NCI-H1417 (cell line): ENCODE data around the gene MAPK1.
"Not testable (repeated sequence)": the region's sequence is repeated elsewhere in the genome, so short reads cannot be mapped to it uniquely, and the experiment has no call there.

ENCODE experiments used
- DNase-seq, 3 experiments: peaks; one replicate each; lab custom pipeline; 2025; lab: John Stamatoyannopoulos, UW

The MAPK1 gene

GRCh38 chr22:21845558-21846453 is 21.6 kb downstream of the MAPK1 start:
- no peak for DNase-seq

DNA sequence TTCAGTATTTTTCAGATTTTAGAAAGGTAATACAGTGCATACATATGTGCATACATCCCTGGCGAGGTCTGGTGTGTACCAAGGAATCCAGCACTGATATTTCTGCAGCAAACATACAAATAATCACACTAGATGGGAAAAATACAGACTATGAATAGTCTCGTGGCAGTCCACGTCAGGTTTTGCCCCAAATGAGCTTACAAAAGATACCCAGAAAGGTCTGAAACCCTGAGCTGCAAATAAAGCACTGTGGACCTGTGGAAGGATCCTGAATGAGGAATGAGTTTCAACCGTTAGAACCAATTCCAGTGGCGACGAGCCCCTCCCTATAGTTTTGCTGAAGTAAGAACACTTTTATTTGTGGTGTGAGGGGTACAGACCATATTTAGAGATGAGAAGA is 24.5 kb downstream of the MAPK1 start:
- DNase-seq: no peak

- no peak for DNase-seq
These were observed 26.0 kb downstream of the MAPK1 start for GRCh38 chr22:21841422-21841821.

DNA sequence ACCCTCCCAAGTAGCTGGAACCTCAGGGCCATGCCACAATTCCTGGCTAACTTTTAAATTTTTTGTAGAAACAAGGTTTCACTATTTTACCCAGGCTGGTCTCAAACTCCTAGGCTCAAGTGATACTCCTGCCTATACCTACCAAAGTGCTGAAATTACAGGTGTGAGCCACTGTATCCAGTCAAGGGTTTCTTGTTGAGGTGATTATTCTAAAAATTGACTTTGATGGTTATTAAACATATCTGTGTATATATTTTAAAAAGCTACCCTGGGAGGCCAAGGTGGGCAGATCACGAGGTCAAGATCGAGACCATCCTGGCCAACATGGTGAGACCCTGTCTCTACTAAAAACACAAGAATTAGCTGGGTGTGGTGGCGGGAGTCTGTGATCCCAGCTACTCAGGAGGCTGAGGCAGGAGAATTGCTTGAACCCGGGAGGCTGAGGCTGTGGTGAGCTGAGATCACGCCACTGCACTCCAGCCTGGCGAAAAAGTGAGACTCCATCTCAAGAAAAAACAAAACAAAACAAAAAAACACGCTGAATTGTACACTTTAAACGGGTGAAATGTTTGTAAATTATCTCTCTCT is 27.1 kb downstream of the MAPK1 start:
- no peak for DNase-seq

DNA sequence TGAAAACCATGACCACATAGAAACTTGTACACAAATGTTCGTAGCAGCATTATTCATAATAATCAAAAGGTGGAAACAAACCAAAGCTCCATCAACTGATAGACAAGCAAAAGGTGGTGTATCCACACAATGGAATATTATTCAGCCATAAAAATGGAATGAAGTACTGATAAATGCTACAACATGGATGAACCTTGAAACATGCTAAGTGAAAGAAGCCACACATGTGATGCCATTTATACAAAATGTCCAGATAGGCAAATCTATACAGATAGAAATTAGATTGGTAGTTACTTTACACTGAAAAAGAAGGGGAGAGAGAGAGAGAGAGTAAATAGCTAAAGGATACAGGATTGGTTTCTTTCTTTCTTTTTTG is 27.7 kb downstream of the MAPK1 start:
- DNase-seq: no peak

GRCh38 chr22:21839104-21839764 is 28.2 kb downstream of the MAPK1 start:
- DNase-seq: not testable (repeated sequence)

GRCh38 chr22:21837248-21837979 is 30.0 kb downstream of the MAPK1 start:
- DNase-seq: no peak

- not testable (repeated sequence) for DNase-seq
These were observed 31.0 kb downstream of the MAPK1 start for GRCh38 chr22:21836486-21836885.

DNA sequence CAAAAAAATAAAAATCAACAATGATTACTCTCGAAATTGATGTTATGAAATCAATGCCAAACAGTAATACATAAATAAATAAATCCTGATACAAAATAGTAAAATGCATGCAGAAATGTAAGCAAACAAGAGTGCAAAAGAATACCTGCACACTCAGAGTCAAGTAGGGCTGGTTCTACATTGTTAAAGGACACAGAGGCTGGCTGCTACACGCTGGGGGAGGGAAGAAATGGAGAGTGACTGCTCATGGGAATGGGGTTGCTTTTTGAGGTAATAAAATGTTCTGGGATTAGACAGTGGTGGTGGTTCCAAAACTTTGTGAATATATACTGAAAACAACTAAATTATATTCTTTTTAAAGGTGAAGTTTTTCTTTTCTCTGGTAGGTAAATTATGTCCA is 32.1 kb downstream of the MAPK1 start:
- no peak for DNase-seq

DNA sequence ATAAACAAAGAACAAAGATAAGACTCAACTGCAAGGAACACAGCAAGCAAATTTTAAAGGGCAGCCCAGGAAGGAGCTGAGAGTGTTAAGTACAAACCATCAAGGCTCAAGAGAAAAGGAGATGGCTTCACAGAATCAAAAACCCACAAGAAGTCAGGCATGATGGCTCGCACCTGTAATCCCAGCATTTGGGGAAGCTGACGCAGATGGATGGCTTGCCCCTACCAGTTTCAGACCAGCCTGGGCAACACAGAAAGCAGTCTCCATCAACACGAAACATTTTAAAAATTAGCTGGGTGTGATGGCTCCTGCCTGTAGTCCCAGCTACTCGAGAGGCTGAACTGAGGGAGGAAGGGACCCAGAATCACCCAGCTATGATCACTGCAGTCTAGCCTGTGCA is 32.6 kb downstream of the MAPK1 start:
- DNase-seq: no peak

DNA sequence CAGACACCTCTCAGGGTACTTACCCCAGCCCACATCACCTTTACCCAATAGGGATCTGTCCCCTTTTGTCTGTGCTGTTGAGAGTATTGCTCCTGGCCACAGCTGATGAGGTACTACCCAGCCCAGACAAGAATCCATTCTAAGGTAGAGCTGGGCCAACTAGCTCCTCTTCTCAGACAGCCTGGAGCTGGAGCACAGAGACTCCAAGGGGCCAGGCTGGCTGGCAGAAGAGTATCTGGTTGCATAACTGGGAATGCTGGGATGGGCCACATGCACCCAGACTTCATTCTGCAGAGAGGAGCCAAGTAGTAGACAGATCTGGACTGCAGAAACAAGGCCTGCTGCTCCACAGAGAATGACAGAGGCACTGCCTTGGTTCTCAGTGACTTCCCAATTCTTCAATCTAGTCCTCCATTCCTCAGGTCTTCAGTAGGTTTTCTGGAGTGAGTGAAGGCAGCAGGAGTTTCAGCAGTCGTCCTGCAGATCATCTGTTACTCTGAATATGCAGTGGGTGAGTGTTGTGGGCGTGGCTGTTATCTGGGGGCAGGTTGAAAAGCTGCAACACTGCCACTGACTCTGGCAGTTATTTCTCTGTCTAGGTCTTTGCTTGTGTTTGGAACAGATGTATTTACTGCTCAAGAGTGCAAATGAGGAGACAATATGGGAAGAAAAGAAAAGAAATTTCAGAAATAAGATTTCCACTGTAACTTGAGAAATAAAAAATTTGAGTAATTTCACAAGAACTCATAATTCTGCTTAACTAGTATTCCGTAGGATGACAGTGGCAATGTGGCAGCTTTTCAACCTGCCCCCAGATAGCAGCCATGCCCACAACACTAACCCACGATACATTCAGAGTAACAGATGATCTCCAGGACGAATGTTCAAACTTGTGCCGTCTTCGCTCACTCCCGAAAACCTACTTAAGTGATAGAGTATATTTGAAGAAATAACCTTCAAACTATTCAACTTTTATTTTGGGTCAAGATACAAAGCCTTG is 34.9 kb downstream of the MAPK1 start:
- DNase-seq: no peak

- no peak for DNase-seq
These were observed 37.9 kb downstream of the MAPK1 start for GRCh38 chr22:21829523-21829922.

GRCh38 chr22:21828268-21828638 is 39.2 kb downstream of the MAPK1 start:
- no peak for DNase-seq

DNA sequence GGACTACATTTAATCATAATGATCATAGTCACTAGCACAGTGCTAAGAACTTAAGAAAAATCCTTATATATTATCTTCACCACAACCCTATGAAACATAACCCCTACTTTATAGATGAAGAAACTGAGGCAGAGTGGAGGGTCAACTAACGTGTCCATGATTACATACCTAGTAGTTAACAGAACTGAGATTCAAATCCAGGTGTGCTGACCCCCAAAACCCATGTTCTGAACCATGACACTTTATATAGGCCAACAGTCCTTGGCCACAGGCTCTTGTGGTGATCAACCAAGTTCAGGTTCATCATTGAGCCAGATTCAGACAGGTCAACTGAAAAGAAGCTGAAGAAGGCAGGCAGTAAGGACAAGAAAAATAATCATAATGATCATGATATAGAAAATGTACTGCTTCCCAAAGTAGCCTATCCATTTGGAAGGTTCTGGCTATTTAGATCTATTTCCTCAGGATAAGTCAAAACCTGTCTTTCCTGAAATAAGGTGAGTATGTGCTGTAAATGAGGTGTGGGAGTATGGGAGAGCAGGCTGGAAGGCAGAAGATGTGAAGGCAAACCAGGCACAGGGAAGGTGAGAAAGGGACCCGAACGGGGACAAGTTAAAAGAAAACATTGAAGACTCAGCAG is 39.7 kb downstream of the MAPK1 start:
- DNase-seq: no peak

GRCh38 chr22:21826204-21826603 is 41.2 kb downstream of the MAPK1 start:
- no peak for DNase-seq

DNA sequence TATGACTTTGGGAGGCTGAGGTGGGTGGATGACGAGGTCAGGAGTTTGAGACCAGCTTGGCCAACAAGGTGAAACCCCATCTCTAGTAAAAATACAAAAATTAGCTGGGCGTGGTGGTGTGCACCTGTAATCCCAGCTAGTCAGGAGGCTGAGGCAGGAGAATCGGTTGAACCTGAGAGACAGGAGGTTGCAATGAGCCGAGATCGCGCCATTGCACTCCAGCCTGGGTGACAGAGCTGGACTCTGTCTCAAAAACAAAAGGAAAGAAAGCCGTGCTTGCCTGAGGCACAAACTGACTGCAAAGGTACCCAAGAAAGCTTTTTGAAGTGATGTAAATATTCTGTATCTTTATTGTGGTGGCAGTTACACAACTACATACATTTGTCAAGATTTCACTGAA is 42.5 kb downstream of the MAPK1 start:
- DNase-seq: not testable (repeated sequence)

- no peak for DNase-seq
These were observed 43.0 kb downstream of the MAPK1 start for GRCh38 chr22:21824445-21824912.

- DNase-seq: no peak
These were observed 43.6 kb downstream of the MAPK1 start for GRCh38 chr22:21823740-21824444.

- no peak for DNase-seq
These were observed 48.2 kb downstream of the MAPK1 start for GRCh38 chr22:21819183-21819770.
